Aorta (tissue), 5 donors: ENCODE results near the gene PLCB1. TPM values are rescaled to one million over a fixed set of nuclear protein-coding genes. Genes with fewer than 3 reads are reported as not detected.

Experiments
- ATAC-seq: fragments of 200-7000 bp; cut with Tn5 transposase; one replicate; pipeline ENCODE4 v1.9.1; 2022; ENCODE audit warnings: moderate library complexity; ENCODE audit not compliant: low FRiP score
- DNase-seq, 2 donors: peaks; one replicate each; pipeline ENCODE4 v3.0.0-alpha.2; 2020
- H3K27ac ChIP-seq, 2 donors: one replicate each; pipeline ENCODE4 v1.5.1; 2013; ENCODE audit warnings: low read length in 2 of 2, mild to moderate bottlenecking in 2 of 2, moderate library complexity in 2 of 2, control low read depth in 1 of 2, inconsistent platforms in 1 of 2, low read depth in 1 of 2
- H3K27me3 ChIP-seq, 2 donors: one replicate each; pipeline ENCODE4 v1.6.1; 2013; ENCODE audit warnings: control low read depth in 1 of 2, low read length in 1 of 2, mild to moderate bottlenecking in 1 of 2, moderate library complexity in 1 of 2; ENCODE audit not compliant: insufficient read depth in 2 of 2, control insufficient read depth in 1 of 2
- H3K36me3 ChIP-seq, 2 donors: one replicate each; pipeline ENCODE4 v1.6.1; 2013; ENCODE audit warnings: control low read depth in 1 of 2, low read length in 1 of 2, mild to moderate bottlenecking in 1 of 2; ENCODE audit not compliant: insufficient read depth in 2 of 2, control insufficient read depth in 1 of 2
- H3K4me1 ChIP-seq, 2 donors: one replicate each; pipeline ENCODE4 v1.6.1; 2013; ENCODE audit warnings: low read length in 2 of 2, control low read depth in 1 of 2, mild to moderate bottlenecking in 1 of 2, moderate library complexity in 1 of 2; ENCODE audit not compliant: insufficient read depth in 2 of 2, control insufficient read depth in 1 of 2
- H3K4me3 ChIP-seq, 2 donors: one replicate each; pipeline ENCODE4 v1.5.1; 2013; ENCODE audit warnings: low read length in 2 of 2, control low read depth in 1 of 2, mild to moderate bottlenecking in 1 of 2
- H3K9me3 ChIP-seq: one replicate; pipeline ENCODE4 v1.6.1; 2013; ENCODE audit warnings: mild to moderate bottlenecking, low read length; ENCODE audit not compliant: control insufficient read depth
- WGBS, 2 donors: extraction: QIAGEN DNeasy Blood & Tissue Kit; methylation state at CpG; one replicate each; pipeline ENCODE4 v1.1.7; 2013; 5-methylcytosine and 5-hydroxymethylcytosine counted together
- intact Hi-C, 2 donors: fragments of 100-400 bp; cut with DNase I; formaldehyde crosslinking; loops; one replicate each; pipeline versions ENCODE4 v1.14.2 to v1.15.0; 2022
- polyA plus RNA-seq, 2 donors: library from polyadenylated mRNA; stranded (reverse); fragments of 200-250 nt; gene quantifications; one replicate each; pipeline ENCODE4 v1.2.3, GENCODE V29; 2013
- total RNA-seq, 2 donors: library from RNA; stranded (reverse); fragmentation: NEBNext Ultra II Directional; extraction: Animal tissue kit (Norgen Biotek cat#: 25700); gene quantifications; one replicate each; pipeline ENCODE4 v1.2.1, GENCODE V29; 2021
- donor health status: healthy with polysubstance abuse.
- donor health status: Bipolar disorder and iron deficiency.
- donor health status: DM: no; HTN: no; CAD: no.
- donor health status: DM: no; HTN: no; CAD: no.
- donor health status: DM: yes; HTN: yes; CAD: no.

The PLCB1 gene
- total and polyA plus RNA-seq, 4 donors: 1.4 to 35.0 (median 6.6) TPM

DNA sequence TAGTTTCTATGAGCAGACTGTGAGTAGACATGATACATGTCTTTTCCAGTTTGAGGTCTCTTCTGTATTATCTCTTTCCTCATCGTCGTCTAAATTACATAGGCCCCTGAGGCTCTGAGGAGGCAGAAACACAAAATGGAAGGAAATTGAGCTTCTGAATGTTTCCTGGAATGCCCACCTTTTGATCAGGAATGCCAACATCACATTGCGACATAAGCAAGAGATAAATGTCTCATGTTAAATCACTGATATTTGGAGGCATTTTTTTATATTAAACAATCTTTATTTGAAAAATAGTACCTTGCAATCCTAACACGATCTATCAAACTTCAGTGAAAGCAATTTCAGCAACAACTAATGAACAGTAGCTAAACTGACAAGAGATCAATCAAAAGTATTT, 802.3 kb downstream of the PLCB1 start:
- no peak for DNase-seq
- H3K27ac ChIP-seq: no peak overlapping the region
- intact Hi-C loops: no loop called here
- H3K9me3 ChIP-seq: no peaks in the 10 kb centered on the region
- H3K4me3 ChIP-seq: no peak overlapping the region
- no peaks in the 10 kb centered on the region for H3K36me3 ChIP-seq
- no peak for ATAC-seq
- 86 to 90% methylated on average over 4 of the region's 4 CpGs for WGBS, 2 donors
- H3K27me3 ChIP-seq: no peaks in the 10 kb centered on the region
- H3K4me1 ChIP-seq: peaks cover 0 to 2% of the 10 kb centered on the region in 2 donors

Other genes with a start within 250 kb of the PLCB1 start
- not detected for gene HAO1, start 191.8 kb upstream of the PLCB1 start, total RNA-seq
- gene HAO1, start 191.8 kb upstream of the PLCB1 start, polyA plus RNA-seq: not detected
- 10 to 100 TPM; 54.2 to 56.8 TPM for gene TMX4, start 112.5 kb upstream of the PLCB1 start, total RNA-seq
- 10 to 100 TPM; 15.8 to 16.9 TPM for gene TMX4, start 112.5 kb upstream of the PLCB1 start, polyA plus RNA-seq